ENCODE measurements around the gene IL1A. TPM values are rescaled to one million over a fixed set of nuclear protein-coding genes. Genes with fewer than 3 reads are reported as not detected.
A peak's percentile ranks its signal among the peaks of the same experiment; 100 is the strongest.

IL1A gene
- total and polyA plus RNA-seq, 9 of the 15 experiments (the other 6 are each of a cell fraction or from before 2014, with no cell fraction given): 0.03 to 0.27 (median 0.14) TPM; not detected in 2

DNA sequence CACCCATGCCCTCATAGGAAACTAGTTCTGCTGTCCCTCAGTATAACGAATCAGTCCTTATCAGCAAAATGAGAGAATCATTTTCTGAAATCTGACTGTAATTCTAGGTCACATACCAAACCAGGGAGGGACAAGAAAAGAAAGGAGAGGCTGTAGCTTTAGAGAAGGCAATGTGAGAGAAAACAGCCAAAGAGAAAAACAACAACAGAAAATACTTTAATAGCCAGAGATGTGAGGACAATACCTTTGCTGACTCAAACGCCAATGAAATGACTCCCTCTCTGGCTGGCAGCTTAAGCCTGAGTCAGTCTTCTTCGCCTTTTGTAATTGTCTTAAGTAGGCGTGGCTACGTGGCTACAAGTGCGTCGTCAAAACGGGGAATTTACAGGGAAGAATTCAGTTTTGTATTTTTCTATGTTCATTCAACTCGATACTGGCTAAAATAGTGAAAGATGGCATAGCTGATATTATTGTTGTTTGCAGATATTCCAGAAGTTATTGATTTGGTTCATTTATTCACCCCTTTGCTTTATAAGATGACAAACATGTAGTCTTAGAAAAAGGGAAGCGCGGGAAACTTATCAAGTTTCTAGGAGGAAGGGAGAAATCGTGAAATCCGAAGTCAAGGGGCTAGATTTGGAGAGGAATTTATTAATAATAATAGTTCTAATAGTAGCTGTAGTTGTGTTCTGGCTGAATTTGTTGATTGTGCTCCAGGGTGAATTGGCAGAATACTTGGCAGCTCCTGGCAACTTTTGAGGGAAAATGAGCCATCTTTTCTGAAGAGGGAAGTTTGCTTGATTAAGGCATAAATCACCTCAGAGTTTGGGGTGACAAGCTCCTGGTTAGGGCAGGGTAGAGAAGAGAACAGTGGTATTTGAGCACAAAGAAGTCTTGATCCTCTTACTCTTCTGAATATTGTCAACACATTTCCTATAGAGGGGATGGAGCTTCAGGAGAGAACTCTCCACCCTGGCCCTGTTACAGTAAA is at the start of gene IL1A (continued):
- TF ChIP-seq ZNF133 (CRISPR knock-in tag; IDR thresholded peaks at IDR 0.05): no peak
- no peak for TF ChIP-seq NFE2 (IDR thresholded peaks at IDR 0.05; ENCODE audit: low read depth)
- no peak for TF ChIP-seq ZBTB1 (CRISPR knock-in tag; IDR thresholded peaks at IDR 0.05; ENCODE audit: borderline replicate concordance, low read depth)
- no peak for TF ChIP-seq HLTF (IDR thresholded peaks at IDR 0.05)
- TF ChIP-seq HDGF (IDR thresholded peaks at IDR 0.05): no peak
- TF ChIP-seq HMG20B (CRISPR knock-in tag; IDR thresholded peaks at IDR 0.05): no peak
- TF ChIP-seq, protein P1, sequence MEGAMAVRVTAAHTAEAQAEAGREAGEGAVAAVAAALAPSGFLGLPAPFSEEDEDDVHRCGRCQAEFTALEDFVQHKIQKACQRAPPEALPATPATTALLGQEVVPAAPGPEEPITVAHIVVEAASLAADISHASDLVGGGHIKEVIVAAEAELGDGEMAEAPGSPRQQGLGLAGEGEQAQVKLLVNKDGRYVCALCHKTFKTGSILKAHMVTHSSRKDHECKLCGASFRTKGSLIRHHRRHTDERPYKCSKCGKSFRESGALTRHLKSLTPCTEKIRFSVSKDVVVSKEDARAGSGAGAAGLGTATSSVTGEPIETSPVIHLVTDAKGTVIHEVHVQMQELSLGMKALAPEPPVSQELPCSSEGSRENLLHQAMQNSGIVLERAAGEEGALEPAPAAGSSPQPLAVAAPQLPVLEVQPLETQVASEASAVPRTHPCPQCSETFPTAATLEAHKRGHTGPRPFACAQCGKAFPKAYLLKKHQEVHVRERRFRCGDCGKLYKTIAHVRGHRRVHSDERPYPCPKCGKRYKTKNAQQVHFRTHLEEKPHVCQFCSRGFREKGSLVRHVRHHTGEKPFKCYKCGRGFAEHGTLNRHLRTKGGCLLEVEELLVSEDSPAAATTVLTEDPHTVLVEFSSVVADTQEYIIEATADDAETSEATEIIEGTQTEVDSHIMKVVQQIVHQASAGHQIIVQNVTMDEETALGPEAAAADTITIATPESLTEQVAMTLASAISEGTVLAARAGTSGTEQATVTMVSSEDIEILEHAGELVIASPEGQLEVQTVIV (CRISPR knock-in tag; IDR thresholded peaks at IDR 0.05; ENCODE audit: borderline replicate concordance): no peak
- no peak for TF ChIP-seq CC2D1A (IDR thresholded peaks at IDR 0.05)
- peak; percentile 18; the same call in 1 of the 2 replicates for TF ChIP-seq EP400 (IDR thresholded peaks at IDR 0.05)
- no peak; the same call in 1 of the 2 replicates for TF ChIP-seq BCOR (IDR thresholded peaks at IDR 0.05)
- TF ChIP-seq SIN3B (IDR thresholded peaks at IDR 0.05; ENCODE audit: low read depth): no peak
- TF ChIP-seq, protein P2, sequence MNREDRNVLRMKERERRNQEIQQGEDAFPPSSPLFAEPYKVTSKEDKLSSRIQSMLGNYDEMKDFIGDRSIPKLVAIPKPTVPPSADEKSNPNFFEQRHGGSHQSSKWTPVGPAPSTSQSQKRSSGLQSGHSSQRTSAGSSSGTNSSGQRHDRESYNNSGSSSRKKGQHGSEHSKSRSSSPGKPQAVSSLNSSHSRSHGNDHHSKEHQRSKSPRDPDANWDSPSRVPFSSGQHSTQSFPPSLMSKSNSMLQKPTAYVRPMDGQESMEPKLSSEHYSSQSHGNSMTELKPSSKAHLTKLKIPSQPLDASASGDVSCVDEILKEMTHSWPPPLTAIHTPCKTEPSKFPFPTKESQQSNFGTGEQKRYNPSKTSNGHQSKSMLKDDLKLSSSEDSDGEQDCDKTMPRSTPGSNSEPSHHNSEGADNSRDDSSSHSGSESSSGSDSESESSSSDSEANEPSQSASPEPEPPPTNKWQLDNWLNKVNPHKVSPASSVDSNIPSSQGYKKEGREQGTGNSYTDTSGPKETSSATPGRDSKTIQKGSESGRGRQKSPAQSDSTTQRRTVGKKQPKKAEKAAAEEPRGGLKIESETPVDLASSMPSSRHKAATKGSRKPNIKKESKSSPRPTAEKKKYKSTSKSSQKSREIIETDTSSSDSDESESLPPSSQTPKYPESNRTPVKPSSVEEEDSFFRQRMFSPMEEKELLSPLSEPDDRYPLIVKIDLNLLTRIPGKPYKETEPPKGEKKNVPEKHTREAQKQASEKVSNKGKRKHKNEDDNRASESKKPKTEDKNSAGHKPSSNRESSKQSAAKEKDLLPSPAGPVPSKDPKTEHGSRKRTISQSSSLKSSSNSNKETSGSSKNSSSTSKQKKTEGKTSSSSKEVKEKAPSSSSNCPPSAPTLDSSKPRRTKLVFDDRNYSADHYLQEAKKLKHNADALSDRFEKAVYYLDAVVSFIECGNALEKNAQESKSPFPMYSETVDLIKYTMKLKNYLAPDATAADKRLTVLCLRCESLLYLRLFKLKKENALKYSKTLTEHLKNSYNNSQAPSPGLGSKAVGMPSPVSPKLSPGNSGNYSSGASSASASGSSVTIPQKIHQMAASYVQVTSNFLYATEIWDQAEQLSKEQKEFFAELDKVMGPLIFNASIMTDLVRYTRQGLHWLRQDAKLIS (CRISPR knock-in tag; IDR thresholded peaks at IDR 0.05): no peak
- TF ChIP-seq EHMT2 (IDR thresholded peaks at IDR 0.05): no peak
- TF ChIP-seq OTX1 (CRISPR knock-in tag; IDR thresholded peaks at IDR 0.05): no peak
- peak; percentile 32; the same call in 1 of the 2 replicates for TF ChIP-seq JUND (IDR thresholded peaks at IDR 0.05; ENCODE audit: borderline replicate concordance, low read depth, low read length)
- TF ChIP-seq JUND (tag; IDR thresholded peaks at IDR 0.05; ENCODE audit: borderline replicate concordance, low read depth, low read length): no peak
- TF ChIP-seq, protein P3, sequence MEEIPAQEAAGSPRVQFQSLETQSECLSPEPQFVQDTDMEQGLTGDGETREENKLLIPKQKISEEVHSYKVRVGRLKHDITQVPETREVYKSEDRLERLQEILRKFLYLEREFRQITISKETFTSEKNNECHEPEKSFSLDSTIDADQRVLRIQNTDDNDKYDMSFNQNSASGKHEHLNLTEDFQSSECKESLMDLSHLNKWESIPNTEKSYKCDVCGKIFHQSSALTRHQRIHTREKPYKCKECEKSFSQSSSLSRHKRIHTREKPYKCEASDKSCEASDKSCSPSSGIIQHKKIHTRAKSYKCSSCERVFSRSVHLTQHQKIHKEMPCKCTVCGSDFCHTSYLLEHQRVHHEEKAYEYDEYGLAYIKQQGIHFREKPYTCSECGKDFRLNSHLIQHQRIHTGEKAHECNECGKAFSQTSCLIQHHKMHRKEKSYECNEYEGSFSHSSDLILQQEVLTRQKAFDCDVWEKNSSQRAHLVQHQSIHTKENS (CRISPR knock-in tag; IDR thresholded peaks at IDR 0.05): no peak
- peak; percentile 77; the same call in 1 of the 2 replicates for TF ChIP-seq L3MBTL2 (IDR thresholded peaks at IDR 0.05)
- TF ChIP-seq ZFP30 (CRISPR knock-in tag; IDR thresholded peaks at IDR 0.05; ENCODE audit: borderline replicate concordance): no peak
- TF ChIP-seq ZKSCAN8 (CRISPR knock-in tag; IDR thresholded peaks at IDR 0.05): no peak
- no peak for TF ChIP-seq ZNF311 (CRISPR knock-in tag; IDR thresholded peaks at IDR 0.05)
- no peak for TF ChIP-seq RBM14 (IDR thresholded peaks at IDR 0.05; ENCODE audit: borderline replicate concordance, insufficient read depth, low read depth, low read length)

Measured in K562 (cell line).